Keratinocyte (primary cell): ENCODE data around the gene KRTAP5-2. TPM values are rescaled to one million over a fixed set of nuclear protein-coding genes. Genes with fewer than 3 reads are reported as not detected.
"Not testable (repeated sequence)": the region's sequence is repeated elsewhere in the genome, so short reads cannot be mapped to it uniquely, and the experiment has no call there.

ENCODE experiments used
- DNase-seq: peaks from one replicate; pipeline ENCODE4 v3.0.0-alpha.2; 2011; ENCODE audit warnings: low read depth, missing footprints, low spot score
- FAIRE-seq: peaks from 2 replicates; lab custom pipeline; 2011; peaks lifted over from hg19 to GRCh38; lab: Jason Lieb, UNC
- H2AFZ ChIP-seq: 2 replicates; pipeline ENCODE4 v1.6.0; 2012; ENCODE audit warnings: low read length, control low read depth, inconsistent platforms; ENCODE audit not compliant: control insufficient read depth
- H3K27ac ChIP-seq: 2 replicates; pipeline ENCODE4 v1.5.1; 2011; ENCODE audit warnings: low read length; ENCODE audit not compliant: control insufficient read depth, insufficient read depth
- H3K27me3 ChIP-seq: 3 replicates; pipeline ENCODE4 v1.6.0; 2011; ENCODE audit warnings: low read length; ENCODE audit not compliant: control insufficient read depth, insufficient read depth; ENCODE audit errors: extremely low read depth
- H3K36me3 ChIP-seq, 2 experiments: 2 replicates in 1 of 2; 3 replicates in 1 of 2; pipeline ENCODE4 v1.5.1; 2011; ENCODE audit warnings: low read length in 2 of 2, mild to moderate bottlenecking in 1 of 2; ENCODE audit not compliant: control insufficient read depth in 2 of 2, insufficient read depth in 2 of 2; ENCODE audit errors: extremely low read depth in 1 of 2
- H3K4me1 ChIP-seq: 3 replicates; pipeline ENCODE4 v1.5.1; 2011; ENCODE audit warnings: low read length; ENCODE audit not compliant: control insufficient read depth, insufficient read depth; ENCODE audit errors: extremely low read depth
- H3K4me2 ChIP-seq: 3 replicates; pipeline ENCODE4 v1.6.0; 2011; ENCODE audit warnings: low read depth, low read length; ENCODE audit not compliant: control insufficient read depth, insufficient read depth; ENCODE audit errors: extremely low read depth
- H3K4me3 ChIP-seq, 3 experiments: fragments of 200-600 bp in 1 of 3; sonication (generic) in 1 of 3; 2 replicates in 2 of 3; 3 replicates in 1 of 3; pipeline ENCODE4 v1.5.1; 2011 to 2016; ENCODE audit warnings: low read length in 3 of 3, mild to moderate bottlenecking in 3 of 3, control low read depth in 2 of 3, inconsistent platforms in 1 of 3, low read depth in 1 of 3, mixed read lengths in 1 of 3, mixed run types in 1 of 3, moderate library complexity in 1 of 3; ENCODE audit not compliant: control insufficient read depth in 2 of 3, insufficient read depth in 2 of 3; ENCODE audit errors: extremely low read depth in 1 of 3
- H3K79me2 ChIP-seq: 2 replicates; pipeline ENCODE4 v1.6.0; 2012; ENCODE audit warnings: low read length; ENCODE audit not compliant: control insufficient read depth, insufficient read depth
- H3K9ac ChIP-seq: 3 replicates; pipeline ENCODE4 v1.6.0; 2011; ENCODE audit warnings: low read length; ENCODE audit not compliant: control insufficient read depth, insufficient read depth; ENCODE audit errors: extremely low read depth
- H3K9me1 ChIP-seq: 3 replicates; pipeline ENCODE4 v1.6.0; 2011; ENCODE audit warnings: low read length; ENCODE audit not compliant: control insufficient read depth, insufficient read depth; ENCODE audit errors: extremely low read depth
- H3K9me3 ChIP-seq: 2 replicates; pipeline ENCODE4 v1.5.1; 2012; ENCODE audit warnings: low read depth, low read length; ENCODE audit not compliant: control insufficient read depth
- H4K20me1 ChIP-seq: 3 replicates; pipeline ENCODE4 v1.6.0; 2011; ENCODE audit warnings: low read length; ENCODE audit not compliant: control insufficient read depth, insufficient read depth; ENCODE audit errors: extremely low read depth
- CTCF ChIP-seq, 3 experiments: IDR thresholded peaks in 1 of 3; conservative IDR thresholded peaks in 1 of 3; optimal IDR thresholded peaks in 1 of 3; 2 replicates in 2 of 3; 3 replicates in 1 of 3; pipeline versions ENCODE3 to v1.5.1; 2011; ENCODE audit warnings: low read length in 3 of 3, mild to moderate bottlenecking in 3 of 3, moderate library complexity in 2 of 3, control low read depth in 1 of 3, inconsistent platforms in 1 of 3; ENCODE audit not compliant: insufficient read depth in 2 of 3; ENCODE audit errors: extremely low read depth in 1 of 3
- EZH2 ChIP-seq: IDR thresholded peaks from one replicate; pipeline ENCODE4 v1.6.1; 2012; ENCODE audit warnings: inconsistent platforms, mild to moderate bottlenecking, low read length, moderate library complexity
- dilution Hi-C: fragments of 300-500 bp; cut with MboI; formaldehyde crosslinking; loops from one replicate; pipeline ENCODE4 v1.7.0; 2020; ENCODE audit warnings: low sequenced_read_pairs; ENCODE audit not compliant: extremely low pct_ligation_motif_present
- polyA plus RNA-seq, 5 experiments: library from polyadenylated mRNA; depleted of rRNA in 3 of 5; stranded (reverse) in 3 of 5; stranded (forward) in 1 of 5; unstranded in 1 of 5; fragments of >200 nt; gene quantifications; 1 replicate in 1 of 5; 2 replicates in 3 of 5; 3 replicates in 1 of 5; pipeline versions ENCODE4 v1.2.1 to v1.2.3, GENCODE V29; 2011 to 2012; ENCODE audit warnings: missing spikeins in 2 of 5, low read depth in 1 of 5, low replicate concordance in 1 of 5

KRTAP5-2 gene
- polyA plus RNA-seq, 1 donor (not counting 4 experiments of a cell fraction or from before 2014, with no cell fraction given): not detected

DNA sequence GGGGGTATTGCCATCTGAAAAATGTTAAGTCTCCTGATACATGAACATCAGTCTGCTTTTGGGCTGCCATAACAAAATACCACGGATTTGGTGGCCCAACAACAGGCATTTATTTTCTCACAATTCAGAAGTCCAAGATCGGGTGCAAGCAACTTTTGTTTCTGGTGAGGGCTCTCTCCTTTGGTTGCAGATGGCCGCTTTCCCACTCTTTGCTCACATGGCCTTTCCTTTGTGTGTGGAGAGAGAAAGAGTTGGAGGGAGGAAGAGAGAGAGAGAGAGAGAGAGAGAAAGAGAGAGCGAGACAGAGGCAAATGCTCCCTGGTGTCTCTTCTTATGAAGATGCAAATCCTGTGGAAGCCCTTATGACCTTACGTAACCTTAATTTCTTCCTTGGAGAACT lies 2.5 kb upstream of the KRTAP5-2 start:
- Histone ChIP-seq H3K27me3 (no peaks in the 10 kb centered on the region), H4K20me1 (no peaks in the 10 kb centered on the region), H3K36me3 (no peaks in the 10 kb centered on the region), H3K9me1 (no peaks in the 10 kb centered on the region), H3K4me1 (no peaks in the 10 kb centered on the region), H3K4me3 (no peak overlapping the region), H2AFZ (no peak overlapping the region), H3K27ac (no peak overlapping the region), H3K79me2 (no peaks in the 10 kb centered on the region), H3K4me2 (no peak overlapping the region), H3K9me3 (no peaks in the 10 kb centered on the region), H3K9ac (no peak overlapping the region)
- dilution Hi-C loops: no loop called here
- DNase-seq (no peak), FAIRE-seq (no peak)
- TF ChIP-seq EZH2: no peak
- no peak for TF ChIP-seq CTCF (optimal IDR thresholded peaks at IDR 0.05 in 1 of 3, IDR thresholded peaks at IDR 0.05 in 1 of 3, conservative IDR thresholded peaks at IDR 0.05 in 1 of 3; ENCODE audit: extremely low read depth in 1 of 3, insufficient read depth in 2 of 3, low read length in 3 of 3)

- no peaks in the 10 kb centered on the region for H3K27me3 ChIP-seq
- DNase-seq: no peak
- no peaks in the 10 kb centered on the region for H3K36me3 ChIP-seq
- TF ChIP-seq EZH2 (no peak), CTCF (optimal IDR thresholded peaks at IDR 0.05 in 1 of 3, IDR thresholded peaks at IDR 0.05 in 1 of 3, conservative IDR thresholded peaks at IDR 0.05 in 1 of 3; ENCODE audit: extremely low read depth in 1 of 3, insufficient read depth in 2 of 3, low read length in 3 of 3) (no peak)
- H3K9ac ChIP-seq: no peak overlapping the region
- no peaks in the 10 kb centered on the region for H3K9me3 ChIP-seq
- dilution Hi-C loops: no loop called here
- no peak overlapping the region for H3K4me2 ChIP-seq
- FAIRE-seq: no peak
- H3K4me3 ChIP-seq: no peak overlapping the region
- no peaks in the 10 kb centered on the region for H3K79me2 ChIP-seq
- H2AFZ ChIP-seq: no peak overlapping the region
- no peaks in the 10 kb centered on the region for H4K20me1 ChIP-seq
- H3K27ac ChIP-seq: no peak overlapping the region
- no peaks in the 10 kb centered on the region for H3K4me1 ChIP-seq
- H3K9me1 ChIP-seq: no peaks in the 10 kb centered on the region
These were observed 722 bp upstream of the KRTAP5-2 start for GRCh38 chr11:1598816-1599215.

DNA sequence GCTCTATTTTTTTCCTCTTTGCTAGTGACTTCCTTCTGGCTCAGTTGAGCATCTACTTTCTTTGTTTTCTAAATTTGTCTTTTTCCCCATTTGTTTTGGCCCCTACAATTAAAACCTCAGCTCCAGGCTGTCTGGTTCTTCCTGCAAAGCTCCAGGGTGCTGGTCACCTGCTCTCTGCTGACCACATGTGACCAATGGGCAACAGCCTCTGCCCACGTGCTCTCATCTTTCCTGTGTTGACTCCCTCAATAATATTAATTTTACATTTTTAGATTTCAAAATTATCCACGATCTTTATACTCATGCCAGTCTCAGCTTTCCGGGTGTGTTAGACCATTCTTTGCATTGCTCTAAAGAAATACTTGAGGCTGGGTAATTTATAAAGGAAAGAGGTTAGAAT lies 312 bp upstream of the KRTAP5-2 start:
- FAIRE-seq, H2AFZ ChIP-seq, H3K27ac ChIP-seq, H3K27me3 ChIP-seq, H3K9ac ChIP-seq, H3K9me1 ChIP-seq, DNase-seq, H3K79me2 ChIP-seq, H3K36me3 ChIP-seq, H4K20me1 ChIP-seq, dilution Hi-C loops, H3K4me3 ChIP-seq, H3K9me3 ChIP-seq, H3K4me2 ChIP-seq, H3K4me1 ChIP-seq: not testable (repeated sequence)
